HG03066 (cell line): Measurements from ENCODE around the gene ITGB4.

Experiments used
- ATAC-seq: cut with Tn5 transposase; IDR thresholded peaks from one replicate; pipeline ENCODE4 v1.9.1; 2021; ENCODE audit warnings: low read depth; ENCODE audit not compliant: unreplicated experiment

Gene ITGB4

GRCh38 chr17:75783069-75783783 lies 62.0 kb downstream of the ITGB4 start:
- ATAC-seq = no peak

GRCh38 chr17:75783803-75784472 lies 62.7 kb downstream of the ITGB4 start:
- ATAC-seq = no peak

- ATAC-seq = peak; percentile 44
Measured at GRCh38 chr17:75784473-75785015, 63.3 kb downstream of the ITGB4 start, which contains the start of gene UNK. Gene UNK (plus strand): TSS chr17:75784806. CDS start chr17:75784881, 75 bp downstream.

- peak; percentile 50 for ATAC-seq
Measured at GRCh38 chr17:75785016-75785890, 64.0 kb downstream of the ITGB4 start.

- no peak for ATAC-seq
Measured at GRCh38 chr17:75791254-75791653, 70.0 kb downstream of the ITGB4 start.

- no peak for ATAC-seq
Measured at GRCh38 chr17:75793460-75793859, 72.2 kb downstream of the ITGB4 start.

GRCh38 chr17:75795820-75796607 lies 74.8 kb downstream of the ITGB4 start:
- ATAC-seq = no peak

GRCh38 chr17:75799402-75799801 lies 78.1 kb downstream of the ITGB4 start:
- ATAC-seq = no peak

GRCh38 chr17:75803883-75804282 lies 82.6 kb downstream of the ITGB4 start:
- no peak for ATAC-seq

- ATAC-seq = no peak
Measured at GRCh38 chr17:75806822-75807500, 85.7 kb downstream of the ITGB4 start.
